Measurements from ENCODE around the gene C2orf78.

Gene C2orf78

GRCh38 chr2:73841912-73842738 lies 58.1 kb downstream of the C2orf78 start:
- DNase-seq, result no peak

- DNase-seq, result no peak
These were observed 58.7 kb downstream of the C2orf78 start for GRCh38 chr2:73842739-73843019.

- DNase-seq, result no peak
These were observed 60.1 kb downstream of the C2orf78 start for GRCh38 chr2:73844087-73844486.

GRCh38 chr2:73850009-73850408 lies 66.0 kb downstream of the C2orf78 start:
- DNase-seq, result no peak

GRCh38 chr2:73851274-73851673 lies 67.3 kb downstream of the C2orf78 start:
- DNase-seq, result peak; percentile 13

GRCh38 chr2:73852020-73852419 lies 68.0 kb downstream of the C2orf78 start:
- peak; percentile 59 for DNase-seq

DNA sequence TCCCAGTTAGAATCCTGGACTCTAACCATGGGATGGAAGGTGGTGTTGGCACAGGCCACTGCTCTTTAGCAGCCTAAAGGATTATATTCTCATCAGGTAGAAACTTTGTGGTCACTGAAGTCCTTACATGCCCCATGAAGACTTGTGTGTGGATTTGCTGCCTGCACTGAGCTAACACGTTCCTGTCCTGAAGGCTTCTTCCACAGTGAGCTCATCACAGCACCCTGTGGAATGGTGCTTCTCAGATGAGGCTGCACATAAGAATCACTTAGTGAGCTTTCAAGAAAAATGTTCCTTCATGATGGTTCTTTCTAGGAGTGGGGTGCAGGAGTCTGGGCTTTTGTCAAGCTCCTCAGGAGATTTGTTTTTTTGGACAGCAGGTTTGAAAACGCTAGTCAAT lies 71.5 kb downstream of the C2orf78 start:
- no peak for DNase-seq

DNA sequence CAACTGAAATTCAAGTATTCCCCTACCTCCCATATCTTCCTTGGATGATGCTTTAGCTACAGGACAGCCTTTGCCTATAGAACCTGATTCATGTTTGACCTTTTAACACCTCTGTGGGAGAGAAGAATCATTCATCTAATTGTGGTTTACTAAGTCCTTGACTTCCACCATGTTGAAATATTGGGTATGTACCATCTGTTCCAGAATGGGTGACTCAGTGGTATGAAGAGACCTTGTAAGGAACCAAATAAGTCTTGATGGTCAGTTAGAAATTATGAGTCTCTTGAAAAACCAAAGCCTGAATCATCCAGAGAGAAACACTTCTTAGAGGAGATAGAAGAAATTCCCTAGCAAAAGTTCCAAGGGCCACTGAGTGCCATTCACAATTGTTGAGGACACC lies 72.2 kb downstream of the C2orf78 start:
- no peak for DNase-seq

DNA sequence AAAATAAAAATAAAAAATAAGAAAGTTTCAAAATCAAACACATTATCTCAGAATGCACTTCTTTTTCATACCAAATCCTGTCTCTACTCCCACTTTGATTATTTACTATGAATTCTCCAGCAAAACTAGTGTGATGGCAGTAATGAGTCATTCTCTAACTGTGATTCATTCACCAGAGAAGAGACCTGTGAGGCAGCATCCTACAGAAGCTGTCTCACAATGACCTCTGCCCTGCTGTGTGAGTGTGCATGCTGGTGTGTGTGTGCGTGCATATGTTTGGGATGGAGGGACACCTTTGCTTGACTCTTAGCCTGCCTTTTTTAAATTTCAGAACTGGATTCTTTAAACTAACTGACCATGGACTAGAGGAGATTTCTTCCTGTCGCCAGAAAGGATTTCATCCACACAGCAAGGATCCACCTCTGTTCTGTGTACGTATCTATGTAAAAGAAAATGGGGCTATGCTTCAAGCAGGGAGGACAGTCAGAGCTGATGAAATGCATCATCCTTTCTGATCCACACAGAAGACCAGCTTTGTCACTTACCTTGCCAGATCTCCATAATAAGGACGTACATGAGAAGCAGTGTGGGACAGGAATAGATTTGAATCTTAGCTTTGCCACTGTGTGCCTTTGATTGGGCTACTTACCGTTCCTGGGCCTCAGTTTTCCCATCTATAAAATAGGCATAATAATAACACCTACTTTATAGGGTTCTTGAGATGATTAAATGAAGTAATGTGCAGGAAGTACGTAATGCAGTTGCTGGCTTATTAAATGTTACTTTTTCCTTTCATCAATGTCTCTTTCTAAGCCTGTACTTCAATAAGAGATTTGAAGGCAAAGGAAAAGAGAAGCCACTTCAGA lies 76.0 kb downstream of the C2orf78 start:
- DNase-seq, result peak; percentile 83

DNA sequence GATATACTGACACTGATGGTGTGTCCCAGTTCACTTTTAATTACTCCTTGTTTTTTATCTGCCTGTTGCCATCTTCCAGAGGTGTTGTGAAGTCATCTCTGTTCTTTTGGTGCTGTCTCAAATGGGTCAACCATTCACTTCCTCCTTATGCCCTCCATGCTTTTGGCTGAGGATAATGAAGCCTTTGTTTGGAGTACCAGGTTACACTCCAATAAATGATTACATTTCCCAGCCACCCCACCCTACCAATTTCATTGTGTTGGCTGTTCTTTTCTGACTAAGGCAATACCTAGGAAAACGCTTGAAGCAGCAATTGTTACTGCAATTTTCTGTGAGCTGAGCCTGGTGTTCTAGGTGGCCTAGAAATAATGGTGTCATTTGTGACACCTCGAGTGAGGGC lies 79.0 kb downstream of the C2orf78 start:
- DNase-seq, result no peak
